ENCODE results near the gene NTRK1.
"Not testable (repeated sequence)": the region's sequence is repeated elsewhere in the genome, so short reads cannot be mapped to it uniquely, and the experiment has no call there.

NTRK1 gene

GRCh38 chr1:156913809-156914387 lies 53.2 kb downstream of the NTRK1 start:
- DNase-seq (ENCODE audit: low spot score): no peak

GRCh38 chr1:156914440-156914856 lies 53.8 kb downstream of the NTRK1 start:
- no peak for DNase-seq (ENCODE audit: low spot score)

- DNase-seq (ENCODE audit: low spot score): peak; percentile 42
Measured at GRCh38 chr1:156920233-156921052, 59.8 kb downstream of the NTRK1 start, which contains the start of gene LRRC71. Gene LRRC71, plus strand, starts transcription at chr1:156920632. Its CDS starts 172 bp downstream, at chr1:156920804.

GRCh38 chr1:156921053-156921529 lies 60.4 kb downstream of the NTRK1 start:
- no peak for DNase-seq (ENCODE audit: low spot score)

- DNase-seq (ENCODE audit: low spot score): no peak
Measured at GRCh38 chr1:156922986-156923669, 62.5 kb downstream of the NTRK1 start.

GRCh38 chr1:156923670-156924477 lies 63.2 kb downstream of the NTRK1 start:
- no peak for DNase-seq (ENCODE audit: low spot score)

GRCh38 chr1:156924478-156925153 lies 64.0 kb downstream of the NTRK1 start:
- no peak for DNase-seq (ENCODE audit: low spot score)

GRCh38 chr1:156925154-156926010 lies 64.7 kb downstream of the NTRK1 start:
- DNase-seq (ENCODE audit: low spot score): no peak

- DNase-seq (ENCODE audit: low spot score): peak; percentile 58
Measured at GRCh38 chr1:156926175-156926574, 65.5 kb downstream of the NTRK1 start.

- not testable (repeated sequence) for DNase-seq (ENCODE audit: low spot score)
Measured at GRCh38 chr1:156926695-156927094, 66.0 kb downstream of the NTRK1 start.

- DNase-seq (ENCODE audit: low spot score): peak; percentile 62
Measured at GRCh38 chr1:156927215-156928042, 66.8 kb downstream of the NTRK1 start.

GRCh38 chr1:156928043-156928602 lies 67.5 kb downstream of the NTRK1 start:
- DNase-seq (ENCODE audit: low spot score): no peak

- DNase-seq (ENCODE audit: low spot score): no peak
Measured at GRCh38 chr1:156929596-156930238, 69.1 kb downstream of the NTRK1 start.

- DNase-seq (ENCODE audit: low spot score): no peak
Measured at GRCh38 chr1:156930483-156930882, 69.8 kb downstream of the NTRK1 start.
